ES-I3 (cell line): Measurements from ENCODE around the gene CPED1.
"Not testable (repeated sequence)": the region's sequence is repeated elsewhere in the genome, so short reads cannot be mapped to it uniquely, and the experiment has no call there.

ENCODE experiments used
- H3K36me3 ChIP-seq: 2 replicates; pipeline ENCODE4 v1.6.1; 2013; ENCODE audit warnings: mild to moderate bottlenecking, low read length, control low read depth, moderate library complexity; ENCODE audit not compliant: insufficient read depth
- H3K4me1 ChIP-seq: 2 replicates; pipeline ENCODE4 v1.6.1; 2013; ENCODE audit warnings: mild to moderate bottlenecking, control low read depth, low read length; ENCODE audit not compliant: insufficient read depth
- H3K9ac ChIP-seq: 2 replicates; pipeline ENCODE4 v1.6.1; 2013; ENCODE audit warnings: low read depth, mild to moderate bottlenecking, low read length, moderate library complexity
- H3K9me3 ChIP-seq: 2 replicates; pipeline ENCODE4 v1.6.1; 2013; ENCODE audit warnings: mild to moderate bottlenecking, low read length, moderate library complexity; ENCODE audit not compliant: control insufficient read depth, insufficient read depth

CPED1 gene

DNA sequence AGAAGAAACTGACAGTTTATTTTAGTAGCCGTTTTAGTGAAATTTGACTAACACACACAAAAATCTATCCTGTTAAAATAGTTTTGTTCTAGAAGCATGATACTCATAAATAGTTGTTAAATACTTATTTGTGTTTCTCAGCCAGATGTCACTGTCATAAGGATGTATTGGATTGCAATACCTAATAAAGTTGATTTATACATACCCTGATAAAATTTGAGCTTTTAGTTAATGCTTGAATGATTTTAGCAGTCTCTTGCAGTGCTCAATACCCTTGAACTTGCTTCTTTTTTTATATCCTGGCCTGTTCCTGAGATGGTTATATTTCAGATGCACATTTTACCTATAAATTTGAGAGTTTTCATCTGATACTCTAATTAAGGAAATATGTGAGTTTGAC lies 27.8 kb upstream of the CPED1 start:
- H3K9ac ChIP-seq: no peak overlapping the region
- H3K36me3 ChIP-seq: no peaks in the 10 kb centered on the region
- H3K9me3 ChIP-seq: no peaks in the 10 kb centered on the region
- H3K4me1 ChIP-seq: no peaks in the 10 kb centered on the region

DNA sequence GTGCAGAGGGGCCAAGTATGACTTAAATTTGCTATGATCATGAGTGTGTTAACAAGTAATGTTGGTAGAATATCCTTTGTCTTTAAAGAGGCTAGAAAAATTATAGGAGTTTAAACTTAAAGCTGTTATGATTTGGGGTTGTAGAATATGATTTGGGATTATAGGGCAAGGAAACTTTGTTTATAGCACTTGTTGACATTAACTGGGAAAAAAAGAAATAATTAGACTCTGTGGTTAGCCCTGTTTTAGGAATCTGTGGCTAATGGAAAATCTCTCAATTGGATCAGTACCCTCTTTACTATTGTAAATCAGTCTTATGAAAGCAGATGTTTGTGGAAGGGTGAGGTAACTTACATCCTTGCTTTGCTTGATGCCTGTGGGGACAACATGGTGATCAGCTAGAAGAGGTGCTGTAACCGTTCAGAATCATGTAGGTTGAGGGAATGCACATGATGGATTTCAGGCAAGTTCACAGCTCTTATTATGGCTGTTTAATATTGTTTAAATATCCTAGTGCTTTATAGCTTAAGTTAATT lies 26.8 kb upstream of the CPED1 start:
- no peak overlapping the region for H3K9ac ChIP-seq
- H3K9me3 ChIP-seq: no peaks in the 10 kb centered on the region
- no peaks in the 10 kb centered on the region for H3K36me3 ChIP-seq
- H3K4me1 ChIP-seq: no peaks in the 10 kb centered on the region

DNA sequence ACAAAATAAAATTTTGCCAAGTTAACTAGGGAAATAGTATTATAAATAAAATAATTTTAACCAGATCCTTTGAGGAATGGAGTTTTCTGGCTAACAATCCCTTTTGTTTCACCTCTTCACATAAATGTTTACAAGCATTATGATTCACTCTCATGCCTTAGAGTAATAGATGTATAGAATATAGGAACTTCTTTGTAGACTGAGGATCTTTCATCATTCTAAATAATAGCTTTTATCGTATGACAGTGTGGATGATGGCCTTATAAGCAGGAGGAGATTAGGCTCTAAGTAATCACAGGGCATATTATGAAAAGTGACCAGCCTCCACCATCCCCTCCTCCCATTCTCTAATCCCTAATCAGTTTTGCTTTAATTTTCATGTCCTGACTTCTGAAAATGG lies 24.4 kb upstream of the CPED1 start:
- Histone ChIP-seq H3K9ac (no peak overlapping the region), H3K36me3 (peaks cover 4% of the 10 kb centered on the region; the same call in 1 of the 2 replicates), H3K9me3 (no peaks in the 10 kb centered on the region), H3K4me1 (no peaks in the 10 kb centered on the region)

DNA sequence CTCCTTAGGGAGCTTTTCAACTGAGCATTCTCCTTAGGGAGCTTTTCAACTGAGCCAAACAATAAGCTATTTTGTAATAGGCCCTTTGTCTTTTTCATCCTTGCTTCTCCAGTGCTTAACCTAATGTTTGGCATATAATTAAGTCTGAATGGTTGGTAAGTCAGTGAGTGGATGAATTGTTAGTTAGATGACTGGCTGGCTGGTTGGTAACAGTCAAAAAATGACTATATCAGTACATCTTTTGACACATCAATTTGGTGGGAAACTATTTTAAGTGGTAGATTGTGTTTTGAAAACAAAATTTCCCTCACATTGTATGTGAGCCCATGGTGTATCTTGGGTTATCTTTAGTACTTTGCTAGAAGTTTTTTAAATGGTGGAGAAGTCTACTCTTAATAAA lies 21.6 kb upstream of the CPED1 start:
- H3K4me1 ChIP-seq: no peaks in the 10 kb centered on the region
- peaks cover 6% of the 10 kb centered on the region; the same call in 1 of the 2 replicates for H3K36me3 ChIP-seq
- no peaks in the 10 kb centered on the region for H3K9me3 ChIP-seq
- H3K9ac ChIP-seq: no peak overlapping the region

DNA sequence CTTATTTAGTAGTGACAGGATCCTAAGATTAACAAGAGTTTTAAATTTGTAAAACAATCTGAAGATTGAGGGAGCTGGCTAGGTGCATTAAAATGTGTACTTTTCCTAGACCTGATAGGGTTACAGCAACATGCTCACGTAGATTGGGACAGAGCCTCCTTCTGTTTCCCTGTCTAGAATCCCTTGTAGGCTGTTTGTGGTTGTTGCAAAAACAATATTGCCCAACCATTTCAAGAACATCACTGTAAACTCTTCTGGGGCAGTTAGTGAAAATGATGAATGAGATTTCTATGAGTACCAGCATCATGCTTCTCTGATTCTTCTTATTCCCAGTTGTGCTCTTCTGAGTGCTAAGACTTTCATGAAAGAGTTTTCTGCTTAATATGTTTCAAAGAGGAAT lies 14.7 kb upstream of the CPED1 start:
- no peak overlapping the region for H3K9ac ChIP-seq
- H3K9me3 ChIP-seq: no peaks in the 10 kb centered on the region
- peaks cover 3% of the 10 kb centered on the region; the same call in 1 of the 2 replicates for H3K36me3 ChIP-seq
- no peaks in the 10 kb centered on the region for H3K4me1 ChIP-seq

DNA sequence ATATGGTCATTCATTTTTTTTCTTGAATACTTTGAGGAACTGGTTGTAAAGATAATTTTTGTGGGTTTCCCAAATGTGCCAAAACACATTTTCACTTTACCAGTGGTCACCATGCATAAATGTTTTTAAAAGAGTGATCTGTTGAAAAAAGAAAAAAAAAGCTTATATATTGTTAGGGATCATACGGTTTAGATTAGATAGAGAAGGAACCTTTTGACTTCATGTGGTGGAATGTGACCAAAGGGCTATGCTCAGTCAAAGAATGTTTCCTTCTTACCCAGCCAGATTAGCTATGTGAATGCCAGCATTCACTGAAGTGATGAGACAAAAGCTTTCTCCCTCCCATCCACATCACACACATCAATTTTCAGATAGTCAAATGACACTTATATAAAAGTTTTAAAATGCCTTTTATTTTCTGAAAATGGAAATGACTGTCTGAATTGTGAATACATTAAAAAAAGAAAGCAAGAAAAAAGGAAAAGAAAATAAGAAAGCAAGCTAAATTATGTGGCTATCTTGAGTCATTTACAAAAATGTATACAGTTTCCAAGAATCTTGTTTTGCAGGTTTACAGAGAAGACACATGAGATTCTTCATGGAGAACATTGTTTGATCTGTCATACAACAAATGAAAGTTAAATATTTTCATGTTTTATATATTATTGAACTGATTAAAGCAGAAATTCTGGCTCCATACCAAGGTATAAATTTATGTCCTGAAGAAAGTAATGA lies 8.6 kb upstream of the CPED1 start:
- no peak overlapping the region for H3K9ac ChIP-seq
- H3K9me3 ChIP-seq: no peaks in the 10 kb centered on the region
- no peaks in the 10 kb centered on the region for H3K4me1 ChIP-seq
- no peaks in the 10 kb centered on the region for H3K36me3 ChIP-seq

DNA sequence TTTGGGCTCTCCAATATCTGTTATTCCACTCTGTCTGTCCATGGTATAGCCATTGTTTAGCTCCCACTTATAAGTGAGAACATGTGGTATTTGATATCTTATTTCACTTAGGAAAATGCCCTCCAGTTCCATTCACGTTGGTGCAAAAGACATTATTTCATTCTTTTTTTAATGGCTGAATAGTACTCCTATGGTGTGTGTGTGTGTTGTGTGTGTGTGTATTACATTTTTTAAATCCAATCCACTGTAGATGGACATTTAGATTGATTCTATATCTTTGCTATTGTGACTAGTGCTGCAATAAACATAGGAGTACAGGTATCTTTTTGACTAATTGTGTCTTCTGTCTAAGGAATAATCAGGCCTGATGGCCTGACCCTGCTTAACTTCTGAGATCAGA lies 7.4 kb upstream of the CPED1 start:
- H3K36me3 ChIP-seq: no peaks in the 10 kb centered on the region
- no peaks in the 10 kb centered on the region for H3K4me1 ChIP-seq
- H3K9me3 ChIP-seq: no peaks in the 10 kb centered on the region
- no peak overlapping the region for H3K9ac ChIP-seq

DNA sequence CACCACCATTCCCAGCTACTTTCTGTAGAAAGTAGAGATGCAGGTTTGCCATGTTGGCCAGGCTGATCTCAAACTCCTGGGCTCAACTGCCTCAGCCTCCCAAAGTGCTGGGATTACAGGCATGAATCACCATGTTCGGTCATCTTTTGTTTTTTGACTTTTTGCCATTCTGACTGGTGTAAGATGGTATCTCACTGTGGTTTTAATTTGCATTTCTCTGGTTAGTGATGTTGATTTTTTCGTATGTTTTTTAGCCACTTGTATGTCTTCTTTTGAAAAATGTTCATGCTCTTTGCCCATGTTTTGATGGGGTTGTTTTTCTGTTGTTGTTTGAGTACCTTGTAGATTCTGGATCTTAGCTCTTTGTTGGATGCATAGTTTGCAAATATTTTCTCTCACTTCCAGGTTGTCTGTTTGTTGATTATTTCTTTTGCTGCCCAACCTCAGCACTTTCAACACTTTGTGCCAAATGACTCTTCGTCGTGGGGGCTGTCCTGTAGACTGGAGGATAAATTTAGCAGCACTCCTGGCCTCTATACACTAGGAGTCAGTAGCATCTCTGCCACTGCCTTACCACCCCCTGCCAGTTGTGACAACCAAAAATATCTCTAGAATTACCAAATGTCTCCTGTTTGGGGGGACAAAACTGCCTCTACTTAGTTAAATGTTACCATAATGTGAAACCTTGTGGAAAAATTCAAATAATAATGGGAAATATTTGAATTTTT lies 6.5 kb upstream of the CPED1 start:
- no peak overlapping the region for H3K9ac ChIP-seq
- no peaks in the 10 kb centered on the region for H3K4me1 ChIP-seq

DNA sequence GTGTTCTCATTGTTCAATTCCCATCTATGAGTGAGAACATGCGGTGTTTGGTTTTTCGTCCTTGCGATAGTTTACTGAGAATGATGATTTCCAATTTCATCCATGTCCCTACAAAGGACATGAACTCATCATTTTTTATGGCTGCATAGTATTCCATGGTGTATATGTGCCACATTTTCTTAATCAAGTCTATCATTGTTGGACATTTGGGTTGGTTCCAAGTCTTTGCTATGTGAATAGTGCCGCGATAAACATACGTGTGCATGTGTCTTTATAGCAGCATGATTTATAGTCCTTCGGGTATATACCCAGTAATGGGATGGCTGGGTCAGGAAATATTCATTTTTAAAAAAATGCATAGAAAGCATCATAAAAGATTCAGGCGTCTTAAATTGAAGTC lies 4.9 kb upstream of the CPED1 start:
- H3K4me1 ChIP-seq, H3K9me3 ChIP-seq, H3K36me3 ChIP-seq, H3K9ac ChIP-seq: not testable (repeated sequence)

More for the DNA sequence above, 6.5 kb upstream of the CPED1 start:
- no peaks in the 10 kb centered on the region for H3K9me3 ChIP-seq
- H3K36me3 ChIP-seq: no peaks in the 10 kb centered on the region

DNA sequence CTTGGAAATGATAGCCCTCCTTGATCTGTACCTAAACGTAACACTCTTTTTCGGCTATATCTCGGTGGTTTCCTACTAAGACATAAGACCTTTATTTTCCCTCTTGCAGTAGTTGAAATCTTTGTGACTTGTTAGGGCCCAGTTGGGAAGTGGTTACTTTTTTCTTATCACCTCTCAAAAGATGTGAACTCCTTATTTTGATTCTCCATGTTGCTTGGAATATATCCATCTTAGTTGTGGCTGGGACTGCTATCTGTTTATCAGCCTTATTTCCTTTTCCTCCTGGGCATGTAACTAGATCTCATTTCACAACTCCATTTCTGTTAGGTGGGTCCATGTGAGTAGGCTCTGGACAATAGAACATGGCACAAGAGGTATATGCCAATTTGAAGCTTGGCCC lies 4.1 kb upstream of the CPED1 start:
- Histone ChIP-seq H3K36me3 (no peaks in the 10 kb centered on the region), H3K9me3 (no peaks in the 10 kb centered on the region), H3K4me1 (peaks cover 5% of the 10 kb centered on the region; the same call in 1 of the 2 replicates), H3K9ac (no peak overlapping the region)

DNA sequence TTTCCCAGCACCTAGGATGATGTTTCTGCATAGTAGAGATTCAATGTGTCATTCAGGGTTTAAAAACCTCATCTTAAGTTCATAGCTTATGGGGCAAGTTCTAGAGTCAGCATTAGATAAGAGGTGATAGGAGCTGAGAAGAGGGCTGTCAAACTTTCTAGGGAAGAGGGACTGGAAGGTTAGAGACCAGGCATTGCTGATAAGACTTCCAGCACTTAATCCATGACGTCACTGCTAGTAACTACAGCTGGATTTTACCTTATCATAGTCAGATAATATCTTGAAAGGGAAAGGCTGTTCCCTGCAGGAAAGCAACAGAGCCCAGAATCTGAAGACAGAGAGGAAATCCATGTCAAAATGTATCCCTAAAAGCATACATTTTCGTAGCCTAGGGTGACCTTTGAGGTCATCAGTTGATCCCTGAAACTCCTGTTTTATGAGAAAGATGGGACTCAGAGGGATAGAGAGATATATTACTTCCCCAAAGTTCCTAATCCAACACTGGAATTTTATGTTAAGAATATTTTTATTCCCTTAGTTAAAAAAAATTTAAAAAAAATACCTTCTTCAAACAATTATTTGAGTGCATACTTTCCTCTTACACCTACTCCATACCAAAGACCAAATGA lies 3.3 kb upstream of the CPED1 start:
- H3K9ac ChIP-seq: no peak overlapping the region
- H3K36me3 ChIP-seq: no peaks in the 10 kb centered on the region
- peaks cover 5% of the 10 kb centered on the region; the same call in 1 of the 2 replicates for H3K4me1 ChIP-seq
- H3K9me3 ChIP-seq: no peaks in the 10 kb centered on the region

DNA sequence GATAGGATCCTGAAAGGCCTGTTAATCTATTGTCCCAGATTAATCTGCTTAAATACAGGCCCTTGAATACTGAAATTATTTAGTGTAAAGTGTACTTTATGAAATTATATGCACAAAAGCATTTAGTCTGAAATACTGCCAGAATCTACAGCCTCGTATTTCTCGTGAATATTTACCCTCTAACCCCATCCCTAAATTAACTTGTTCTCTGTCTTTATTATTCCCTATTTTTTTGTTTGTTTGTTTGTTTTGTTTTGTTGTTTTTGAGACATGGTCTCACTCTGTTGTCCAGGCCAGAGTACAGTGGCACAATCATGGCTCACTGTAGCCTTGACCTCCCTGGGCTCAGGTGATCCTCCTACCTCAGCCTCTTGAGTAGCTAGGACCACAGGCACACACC lies 2.7 kb upstream of the CPED1 start:
- no peaks in the 10 kb centered on the region for H3K9me3 ChIP-seq
- no peaks in the 10 kb centered on the region for H3K36me3 ChIP-seq
- no peak overlapping the region for H3K9ac ChIP-seq
- peaks cover 5% of the 10 kb centered on the region; the same call in 1 of the 2 replicates for H3K4me1 ChIP-seq

DNA sequence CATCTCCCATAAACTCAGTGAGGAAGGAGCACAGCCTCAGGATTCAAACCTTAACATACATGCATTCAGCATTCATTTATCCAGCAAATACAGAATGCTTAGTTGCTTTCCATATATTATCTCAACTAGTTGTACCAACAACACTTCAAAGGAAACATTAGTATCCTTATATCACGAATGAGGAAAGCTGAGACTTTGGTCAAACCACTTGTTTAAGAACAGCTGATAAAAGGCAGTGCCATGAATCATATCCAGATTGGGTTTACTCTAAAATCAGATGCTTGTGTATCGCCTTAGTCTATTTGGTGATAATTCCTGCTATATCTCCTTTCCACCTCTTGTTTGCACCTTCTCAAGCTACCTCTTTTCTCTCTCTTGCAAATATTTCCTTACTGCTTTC lies 1.9 kb upstream of the CPED1 start:
- Histone ChIP-seq H3K9me3 (no peaks in the 10 kb centered on the region), H3K36me3 (no peaks in the 10 kb centered on the region), H3K4me1 (peaks cover 5% of the 10 kb centered on the region; the same call in 1 of the 2 replicates), H3K9ac (no peak overlapping the region)

DNA sequence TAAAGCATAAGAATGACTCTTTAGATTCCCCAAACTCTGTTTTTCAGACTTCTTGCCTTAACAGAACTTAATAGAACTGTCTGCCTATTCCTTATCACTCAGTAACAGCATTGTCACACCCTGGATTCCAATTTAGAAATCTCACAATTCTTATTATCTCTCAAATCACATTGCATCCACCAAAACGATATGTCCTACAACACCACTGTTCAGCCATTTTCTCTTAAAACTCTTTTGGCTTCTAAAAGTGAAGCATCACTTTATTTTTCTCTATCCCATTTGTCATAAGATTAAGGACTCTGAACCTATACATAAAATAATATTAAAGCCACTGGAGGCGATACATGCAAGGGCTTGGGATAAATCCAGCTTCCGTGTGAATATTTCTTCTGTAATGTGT lies 1.2 kb upstream of the CPED1 start:
- Histone ChIP-seq H3K9ac (no peak overlapping the region), H3K36me3 (no peaks in the 10 kb centered on the region), H3K9me3 (no peaks in the 10 kb centered on the region), H3K4me1 (peaks cover 5% of the 10 kb centered on the region; the same call in 1 of the 2 replicates)
